SU-DHL-6 (cell line): Measurements from ENCODE around the gene PDGFRA.

Source experiments
- CTCF ChIP-seq: fragments of 200-600 bp; sonication (generic); IDR thresholded peaks from one replicate; pipeline ENCODE4 v1.5.1; 2017; ENCODE audit warnings: antibody characterized with exemption, mild to moderate bottlenecking, low read length, moderate library complexity; ENCODE audit not compliant: insufficient read depth, poor library complexity, severe bottlenecking
- EZH2phosphoT487 ChIP-seq: fragments of 200-600 bp; sonication (generic), shearing (Covaris generic); conservative IDR thresholded peaks from 2 replicates; pipeline ENCODE4 v1.6.1; 2018; ENCODE audit warnings: mild to moderate bottlenecking, antibody characterized with exemption, low read length, moderate library complexity, mixed read lengths

- TF ChIP-seq CTCF (no peak), EZH2phosphoT487 (no peak)
Measured at GRCh38 chr4:54272051-54272450, 43.0 kb downstream of the PDGFRA start.
